Pulmonary artery endothelial cell (primary cell): ENCODE data around the gene POP4. TPM values are rescaled to one million over a fixed set of nuclear protein-coding genes. Genes with fewer than 3 reads are reported as not detected.

Experiments used
- DNase-seq: peaks from one replicate; pipeline ENCODE4 v3.0.0-alpha.2; 2011; ENCODE audit warnings: low read depth, low spot score
- total RNA-seq: library from RNA; depleted of rRNA; stranded (reverse); fragments of >200 nt; gene quantifications from 2 replicates; pipeline ENCODE4 v1.2.3, GENCODE V29; 2014

POP4 gene
- total RNA-seq, 1 donor from 2014 or later: 97.8 TPM

- no peak for DNase-seq
These were observed 29.1 kb upstream of the POP4 start for GRCh38 chr19:29576761-29577648.

- no peak for DNase-seq
These were observed 28.5 kb upstream of the POP4 start for GRCh38 chr19:29577649-29577963.

GRCh38 chr19:29578349-29578748, 27.7 kb upstream of the POP4 start:
- no peak for DNase-seq

- DNase-seq: no peak
These were observed 26.7 kb upstream of the POP4 start for GRCh38 chr19:29579308-29579910.

GRCh38 chr19:29581398-29581797, 24.7 kb upstream of the POP4 start:
- no peak for DNase-seq

- no peak for DNase-seq
These were observed 22.7 kb upstream of the POP4 start for GRCh38 chr19:29583196-29583999.

- no peak for DNase-seq
These were observed 19.7 kb upstream of the POP4 start for GRCh38 chr19:29586401-29586800.

- DNase-seq: no peak
These were observed 19.0 kb upstream of the POP4 start for GRCh38 chr19:29587059-29587458.

- no peak for DNase-seq
These were observed 18.5 kb upstream of the POP4 start for GRCh38 chr19:29587518-29587986.

GRCh38 chr19:29588095-29588494, 18.0 kb upstream of the POP4 start:
- no peak for DNase-seq

- no peak for DNase-seq
These were observed 15.8 kb upstream of the POP4 start for GRCh38 chr19:29590278-29590677.

GRCh38 chr19:29591670-29592069, 14.4 kb upstream of the POP4 start:
- no peak for DNase-seq

GRCh38 chr19:29593869-29594268, 12.2 kb upstream of the POP4 start:
- DNase-seq: no peak

GRCh38 chr19:29596080-29596727, 9.9 kb upstream of the POP4 start:
- DNase-seq: no peak

- no peak for DNase-seq
These were observed 9.1 kb upstream of the POP4 start for GRCh38 chr19:29596885-29597525.

GRCh38 chr19:29598036-29598435, 8.0 kb upstream of the POP4 start:
- no peak for DNase-seq

GRCh38 chr19:29598496-29598895, 7.6 kb upstream of the POP4 start:
- no peak for DNase-seq

- no peak for DNase-seq
These were observed 2.8 kb upstream of the POP4 start for GRCh38 chr19:29603308-29603707.

GRCh38 chr19:29606420-29606747, 301 bp downstream of the POP4 start:
- DNase-seq: no peak

- no peak for DNase-seq
These were observed 3.6 kb downstream of the POP4 start for GRCh38 chr19:29609636-29610035.

- no peak for DNase-seq
These were observed 4.1 kb downstream of the POP4 start for GRCh38 chr19:29610213-29610573.
